Hematopoietic multipotent progenitor cell (in vitro differentiated cells): ENCODE results near the gene CAMKMT. TPM values are rescaled to one million over a fixed set of nuclear protein-coding genes. Genes with fewer than 3 reads are reported as not detected.
"Not testable (repeated sequence)": the region's sequence is repeated elsewhere in the genome, so short reads cannot be mapped to it uniquely, and the experiment has no call there.

ENCODE experiments used
- DNase-seq, 3 donors: peaks; one replicate each; pipeline ENCODE4 v3.0.0-alpha.2; 2011 to 2015; ENCODE audit warnings: low read depth in 2 of 3, low spot score in 2 of 3
- total RNA-seq: library from RNA; depleted of rRNA; stranded (reverse); fragments of >200 nt; gene quantifications from one replicate; pipeline ENCODE4 v1.2.3, GENCODE V29; 2012

Gene CAMKMT
- total RNA-seq, 1 donor = 3.8 TPM

GRCh38 chr2:44495035-44495434, 133.3 kb downstream of the CAMKMT start:
- no peak for DNase-seq

- no peak for DNase-seq
Measured at GRCh38 chr2:44495544-44495943, 133.8 kb downstream of the CAMKMT start.

- DNase-seq = no peak
Measured at GRCh38 chr2:44496130-44496529, 134.4 kb downstream of the CAMKMT start.

GRCh38 chr2:44498551-44498950, 136.8 kb downstream of the CAMKMT start:
- DNase-seq = no peak

- DNase-seq = not testable (repeated sequence)
Measured at GRCh38 chr2:44505664-44506063, 143.9 kb downstream of the CAMKMT start.

- no peak for DNase-seq
Measured at GRCh38 chr2:44510246-44510645, 148.5 kb downstream of the CAMKMT start.

- no peak for DNase-seq
Measured at GRCh38 chr2:44515416-44515815, 153.7 kb downstream of the CAMKMT start.

- DNase-seq = no peak
Measured at GRCh38 chr2:44519026-44519425, 157.3 kb downstream of the CAMKMT start.

GRCh38 chr2:44522846-44523245, 161.1 kb downstream of the CAMKMT start:
- no peak for DNase-seq

GRCh38 chr2:44524347-44524926, 162.7 kb downstream of the CAMKMT start:
- DNase-seq = no peak

GRCh38 chr2:44526352-44526751, 164.6 kb downstream of the CAMKMT start:
- DNase-seq = no peak

GRCh38 chr2:44528595-44528994, 166.8 kb downstream of the CAMKMT start:
- DNase-seq = no peak

- DNase-seq = no peak
Measured at GRCh38 chr2:44529448-44529847, 167.7 kb downstream of the CAMKMT start.

GRCh38 chr2:44531289-44531688, 169.5 kb downstream of the CAMKMT start:
- DNase-seq = no peak

- no peak for DNase-seq
Measured at GRCh38 chr2:44532031-44532430, 170.3 kb downstream of the CAMKMT start.

- DNase-seq = no peak
Measured at GRCh38 chr2:44533508-44533907, 171.8 kb downstream of the CAMKMT start.

- DNase-seq = no peak
Measured at GRCh38 chr2:44535376-44535775, 173.6 kb downstream of the CAMKMT start.

GRCh38 chr2:44537264-44537663, 175.5 kb downstream of the CAMKMT start:
- DNase-seq = no peak

GRCh38 chr2:44542520-44542919, 180.8 kb downstream of the CAMKMT start:
- no peak for DNase-seq

- DNase-seq = no peak
Measured at GRCh38 chr2:44543773-44544725, 182.3 kb downstream of the CAMKMT start.

GRCh38 chr2:44545005-44545404, 183.3 kb downstream of the CAMKMT start:
- no peak for DNase-seq
